SKM-1 treated with dmso at 0.1 percent for 144 hours (cell line): ENCODE data around the gene KLHL36.
"Not testable (repeated sequence)": the region's sequence is repeated elsewhere in the genome, so short reads cannot be mapped to it uniquely, and the experiment has no call there.

Experiments
- DNase-seq: peaks from one replicate; lab custom pipeline; 2025; ENCODE audit not compliant: unreplicated experiment; lab: John Stamatoyannopoulos, UW

Gene KLHL36

GRCh38 chr16:84690088-84690819 is 41.9 kb downstream of the KLHL36 start:
- DNase-seq, result no peak

GRCh38 chr16:84692451-84693214 is 44.3 kb downstream of the KLHL36 start:
- DNase-seq, result peak; percentile 65

DNA sequence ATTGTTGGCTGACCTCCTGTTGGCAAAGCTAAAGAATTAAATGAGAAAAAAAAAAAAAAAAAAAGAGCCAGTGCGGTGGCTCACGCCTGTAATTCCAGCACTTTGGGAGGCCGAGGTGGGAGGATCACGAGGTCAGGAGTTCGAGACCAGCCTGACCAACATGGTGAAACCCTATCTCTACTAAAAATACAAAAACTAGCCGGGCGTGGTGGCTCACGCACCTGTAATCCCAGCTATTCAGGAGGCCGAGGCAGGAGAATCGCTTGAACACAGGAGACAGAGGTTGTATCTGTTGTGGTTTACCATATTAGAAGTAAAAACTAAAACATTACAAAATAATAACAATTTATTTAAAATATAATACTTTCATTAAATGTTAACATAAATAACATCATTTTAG is 45.6 kb downstream of the KLHL36 start:
- DNase-seq, result not testable (repeated sequence)

- DNase-seq, result no peak
Observed at GRCh38 chr16:84694980-84695379, 46.7 kb downstream of the KLHL36 start.

- DNase-seq, result no peak
Observed at GRCh38 chr16:84699147-84699711, 50.9 kb downstream of the KLHL36 start.

- DNase-seq, result peak; percentile 71
Observed at GRCh38 chr16:84699712-84700445, 51.6 kb downstream of the KLHL36 start, which contains the start of gene USP10. TSS of gene USP10 (plus strand) at chr16:84700000. CDS start at chr16:84700091, 91 bp downstream.

DNA sequence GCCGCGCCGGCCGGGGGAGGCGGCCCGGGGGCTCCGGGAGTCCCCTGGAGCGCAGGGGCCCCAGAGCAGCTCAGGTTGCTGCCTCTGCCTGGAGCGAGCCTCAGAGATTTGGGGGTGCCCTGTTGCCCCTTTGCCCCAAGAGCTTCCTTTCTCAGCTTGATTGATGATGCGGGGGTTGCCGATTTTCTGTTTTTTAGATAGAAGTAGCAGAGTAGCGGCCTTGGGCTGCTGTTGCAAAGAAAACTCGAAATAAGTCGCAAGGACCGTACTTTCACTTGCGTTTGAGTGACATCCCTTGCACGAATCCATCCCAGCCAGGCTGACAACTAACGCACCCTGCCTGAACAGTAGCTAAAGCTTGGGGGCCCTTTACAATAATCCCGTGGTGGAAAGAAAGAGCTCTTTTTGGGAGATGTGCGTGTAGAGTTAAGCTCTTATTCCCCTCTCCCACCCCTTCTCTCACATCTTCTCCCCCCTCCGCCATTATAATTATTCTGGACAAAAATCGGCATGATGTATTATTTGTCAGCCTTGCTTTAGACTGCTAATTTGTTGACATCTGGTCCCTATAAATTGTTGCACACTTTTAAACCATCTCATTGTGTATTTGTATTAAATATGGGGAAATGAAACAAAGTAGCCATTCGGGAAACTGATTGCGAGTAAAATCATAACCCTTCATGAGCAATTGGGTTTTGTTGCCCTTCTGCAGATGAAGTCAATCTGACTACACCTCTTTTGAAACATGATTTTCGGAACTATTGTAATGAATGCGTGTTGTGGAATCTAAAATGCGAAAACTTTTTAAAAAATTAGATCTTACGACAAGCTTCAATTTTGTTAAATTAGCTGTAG is 52.4 kb downstream of the KLHL36 start:
- no peak for DNase-seq

DNA sequence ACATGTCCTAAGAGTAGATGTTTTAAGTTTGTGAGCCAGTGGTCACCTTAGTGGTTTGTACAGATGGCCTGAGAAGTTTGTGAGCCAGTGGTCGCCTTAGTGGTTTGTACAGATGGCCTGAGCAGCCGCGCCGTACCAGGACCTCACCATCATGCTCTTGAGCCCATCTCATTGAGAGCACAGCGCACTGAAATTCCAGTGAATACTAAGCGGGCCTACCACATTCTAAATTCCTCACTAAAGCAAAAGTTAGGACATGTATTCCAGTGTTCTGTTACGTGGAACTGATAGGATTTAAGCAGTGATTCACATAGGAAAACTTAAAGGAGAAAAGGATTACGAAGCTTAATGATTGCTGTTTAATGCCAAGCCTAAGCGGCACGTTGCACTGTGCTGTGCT is 55.4 kb downstream of the KLHL36 start:
- no peak for DNase-seq

GRCh38 chr16:84704253-84704652 is 55.9 kb downstream of the KLHL36 start:
- no peak for DNase-seq

DNA sequence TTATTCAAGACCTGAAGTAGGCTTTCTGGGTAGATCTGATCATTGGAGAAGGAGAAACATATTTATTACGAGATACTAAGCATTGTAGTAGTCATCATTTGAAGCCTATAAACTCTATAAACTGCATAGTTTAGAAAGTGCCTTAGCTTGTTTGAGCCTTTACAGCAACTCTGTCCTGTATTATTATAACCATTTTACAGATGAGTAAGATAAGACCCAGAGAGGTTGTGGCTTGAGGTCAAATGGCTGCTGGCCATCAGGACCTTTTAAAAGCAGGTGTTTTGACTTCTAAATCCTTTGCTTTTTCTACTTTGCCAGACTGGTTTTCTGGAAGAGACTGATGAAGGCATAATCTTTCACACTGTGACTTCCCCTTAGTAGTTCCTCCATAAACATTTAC is 58.5 kb downstream of the KLHL36 start:
- no peak for DNase-seq

DNA sequence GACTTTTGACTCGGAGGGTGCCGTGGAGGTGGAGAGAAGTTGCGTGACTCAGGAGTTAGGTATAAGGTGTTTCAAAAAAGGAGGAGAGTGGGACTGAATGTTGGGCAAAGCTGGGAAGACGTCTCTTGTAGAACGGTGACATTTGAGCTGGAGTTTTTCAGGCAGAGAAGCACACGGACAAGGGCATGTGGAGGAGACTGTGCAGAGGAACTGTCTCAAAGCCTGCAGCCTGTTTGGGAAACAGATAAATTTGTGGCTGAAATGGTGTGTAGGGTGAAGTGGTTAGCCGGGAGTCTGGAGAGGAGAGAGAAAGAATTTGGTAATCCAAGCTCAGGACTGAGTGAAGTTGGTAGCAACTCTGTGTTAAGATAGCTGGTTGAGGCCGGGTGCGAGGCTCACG is 61.3 kb downstream of the KLHL36 start:
- DNase-seq, result no peak

DNA sequence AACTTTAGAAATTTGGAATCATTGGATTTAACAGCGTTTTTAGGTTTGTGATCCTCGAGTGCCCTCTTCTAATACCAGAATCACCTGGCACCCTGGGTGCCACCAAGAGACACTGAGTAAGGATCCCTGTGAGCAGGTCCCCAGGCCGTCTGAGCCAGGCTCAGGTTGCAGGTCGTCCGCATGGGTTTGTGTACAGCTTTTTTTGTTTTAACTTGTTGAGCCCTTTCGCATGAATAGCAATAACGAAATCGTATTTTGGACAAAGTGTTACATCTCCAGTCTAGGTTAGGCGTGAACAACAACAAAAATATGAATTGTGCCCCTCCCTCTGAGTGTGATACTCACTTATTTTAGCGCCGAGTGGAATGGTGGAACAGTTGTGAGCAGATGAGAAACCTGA is 62.4 kb downstream of the KLHL36 start:
- DNase-seq, result no peak
